C4-2B (cell line): ENCODE results near the gene KRTAP10-5.

Experiments used
- H3K27ac ChIP-seq: fragments of 450-650 bp; 2 replicates; pipeline ENCODE4 v1.5.1; 2017
- ZFX ChIP-seq: fragments of 450-650 bp; IDR thresholded peaks from 2 replicates; pipeline ENCODE4 v1.6.1; 2017
- TF ChIP-seq, protein P1 (sequence below): fragments of 450-650 bp; conservative IDR thresholded peaks from 2 replicates; pipeline ENCODE4 v1.5.1; 2017; ENCODE audit warnings: mild to moderate bottlenecking

KRTAP10-5 gene

DNA sequence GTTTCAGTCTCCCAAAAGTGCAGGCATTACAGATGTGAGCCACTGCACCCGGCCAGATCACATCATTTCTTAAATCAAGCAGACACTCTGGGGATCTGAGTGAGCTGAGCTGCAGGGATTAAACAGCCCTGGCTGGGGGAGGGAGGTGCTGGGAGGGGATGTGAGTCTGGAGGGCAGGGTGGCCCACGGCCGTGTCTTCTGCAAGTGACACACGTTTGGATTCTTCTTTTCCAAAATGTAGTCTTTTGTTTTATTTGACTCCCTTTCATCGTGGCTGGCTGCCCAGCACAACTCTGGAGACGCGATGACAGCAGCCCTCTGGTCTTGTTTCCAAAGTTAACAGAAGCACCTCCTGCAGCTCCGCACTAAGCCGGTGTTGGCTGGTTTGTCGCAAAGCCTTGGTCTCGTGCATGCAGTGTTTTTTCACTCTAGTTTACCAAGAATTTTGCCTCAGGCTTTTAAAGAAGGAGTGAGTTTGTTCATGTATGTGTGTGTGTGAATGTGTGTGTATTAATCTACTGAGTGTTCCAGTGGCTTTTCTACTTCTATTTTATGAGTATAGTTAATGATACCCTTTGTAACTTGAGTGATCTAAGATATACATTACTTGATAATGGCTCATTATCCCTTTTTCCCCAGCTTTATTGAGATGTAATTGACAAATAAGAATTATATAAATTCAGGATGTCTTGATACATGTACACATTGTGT, 2.8 kb upstream of the KRTAP10-5 start:
- no peak for TF ChIP-seq ZFX
- TF ChIP-seq, protein P1, sequence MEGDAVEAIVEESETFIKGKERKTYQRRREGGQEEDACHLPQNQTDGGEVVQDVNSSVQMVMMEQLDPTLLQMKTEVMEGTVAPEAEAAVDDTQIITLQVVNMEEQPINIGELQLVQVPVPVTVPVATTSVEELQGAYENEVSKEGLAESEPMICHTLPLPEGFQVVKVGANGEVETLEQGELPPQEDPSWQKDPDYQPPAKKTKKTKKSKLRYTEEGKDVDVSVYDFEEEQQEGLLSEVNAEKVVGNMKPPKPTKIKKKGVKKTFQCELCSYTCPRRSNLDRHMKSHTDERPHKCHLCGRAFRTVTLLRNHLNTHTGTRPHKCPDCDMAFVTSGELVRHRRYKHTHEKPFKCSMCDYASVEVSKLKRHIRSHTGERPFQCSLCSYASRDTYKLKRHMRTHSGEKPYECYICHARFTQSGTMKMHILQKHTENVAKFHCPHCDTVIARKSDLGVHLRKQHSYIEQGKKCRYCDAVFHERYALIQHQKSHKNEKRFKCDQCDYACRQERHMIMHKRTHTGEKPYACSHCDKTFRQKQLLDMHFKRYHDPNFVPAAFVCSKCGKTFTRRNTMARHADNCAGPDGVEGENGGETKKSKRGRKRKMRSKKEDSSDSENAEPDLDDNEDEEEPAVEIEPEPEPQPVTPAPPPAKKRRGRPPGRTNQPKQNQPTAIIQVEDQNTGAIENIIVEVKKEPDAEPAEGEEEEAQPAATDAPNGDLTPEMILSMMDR = no peak
- H3K27ac ChIP-seq = no peak overlapping the region

DNA sequence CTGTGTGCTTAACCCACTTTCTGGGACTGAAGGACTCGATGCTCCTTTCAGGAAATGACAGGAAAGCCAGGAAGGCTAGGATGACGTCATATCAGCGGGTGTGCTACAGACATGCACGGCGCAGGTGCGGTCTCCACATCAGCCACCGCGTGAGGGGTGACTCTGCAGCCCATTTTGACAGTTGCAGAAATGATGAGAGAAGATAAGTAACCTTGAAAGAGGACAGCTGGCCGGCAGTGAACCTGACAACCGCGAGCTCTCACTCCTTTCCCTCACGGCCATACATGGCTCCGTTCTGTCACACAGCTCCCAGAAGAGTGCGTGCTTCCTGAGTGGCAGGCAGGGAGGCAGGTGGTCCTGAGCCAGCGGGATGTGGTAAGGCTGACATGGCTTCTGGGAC, 1.7 kb upstream of the KRTAP10-5 start:
- no peak for TF ChIP-seq ZFX
- TF ChIP-seq, protein P1 = no peak
- no peak overlapping the region for H3K27ac ChIP-seq

DNA sequence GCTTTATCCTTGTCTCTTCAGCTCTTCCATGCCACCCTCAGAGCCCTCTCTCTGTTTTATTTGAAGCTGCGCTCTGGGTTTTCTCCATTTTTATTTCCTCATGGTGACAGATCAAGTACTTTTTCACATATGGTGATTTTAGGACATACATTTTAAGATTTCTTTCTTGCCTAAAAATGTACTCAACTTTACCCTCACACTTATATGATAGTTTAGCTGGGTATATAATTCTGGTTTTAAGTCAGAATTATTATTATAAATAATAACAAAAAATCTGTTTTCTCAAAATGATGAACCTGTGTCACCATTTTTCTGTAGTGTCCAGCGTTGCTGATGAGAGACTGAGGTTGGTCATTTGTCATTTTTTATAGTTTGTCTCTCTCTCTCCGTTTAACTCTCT, 754 bp upstream of the KRTAP10-5 start:
- H3K27ac ChIP-seq = no peak overlapping the region
- TF ChIP-seq, protein P1 = no peak
- no peak for TF ChIP-seq ZFX

DNA sequence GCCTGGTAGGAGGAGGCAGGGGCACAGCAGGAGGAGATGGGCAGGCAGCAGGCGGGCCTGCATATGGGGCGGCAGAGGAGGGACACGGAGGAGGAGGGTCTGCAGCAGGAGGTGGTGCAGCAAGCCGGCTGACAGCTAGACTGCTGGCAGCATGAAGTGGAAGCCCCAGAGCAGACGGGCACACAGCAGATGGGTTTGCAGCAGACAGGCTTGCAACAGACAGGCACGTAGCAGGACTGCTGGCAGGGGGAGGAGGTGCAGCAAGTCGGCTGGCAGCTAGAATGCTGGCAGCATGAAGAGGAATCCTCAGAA, 615 bp downstream of the KRTAP10-5 start:
- TF ChIP-seq ZFX = no peak
- TF ChIP-seq, protein P1 = no peak
- no peak overlapping the region for H3K27ac ChIP-seq

DNA sequence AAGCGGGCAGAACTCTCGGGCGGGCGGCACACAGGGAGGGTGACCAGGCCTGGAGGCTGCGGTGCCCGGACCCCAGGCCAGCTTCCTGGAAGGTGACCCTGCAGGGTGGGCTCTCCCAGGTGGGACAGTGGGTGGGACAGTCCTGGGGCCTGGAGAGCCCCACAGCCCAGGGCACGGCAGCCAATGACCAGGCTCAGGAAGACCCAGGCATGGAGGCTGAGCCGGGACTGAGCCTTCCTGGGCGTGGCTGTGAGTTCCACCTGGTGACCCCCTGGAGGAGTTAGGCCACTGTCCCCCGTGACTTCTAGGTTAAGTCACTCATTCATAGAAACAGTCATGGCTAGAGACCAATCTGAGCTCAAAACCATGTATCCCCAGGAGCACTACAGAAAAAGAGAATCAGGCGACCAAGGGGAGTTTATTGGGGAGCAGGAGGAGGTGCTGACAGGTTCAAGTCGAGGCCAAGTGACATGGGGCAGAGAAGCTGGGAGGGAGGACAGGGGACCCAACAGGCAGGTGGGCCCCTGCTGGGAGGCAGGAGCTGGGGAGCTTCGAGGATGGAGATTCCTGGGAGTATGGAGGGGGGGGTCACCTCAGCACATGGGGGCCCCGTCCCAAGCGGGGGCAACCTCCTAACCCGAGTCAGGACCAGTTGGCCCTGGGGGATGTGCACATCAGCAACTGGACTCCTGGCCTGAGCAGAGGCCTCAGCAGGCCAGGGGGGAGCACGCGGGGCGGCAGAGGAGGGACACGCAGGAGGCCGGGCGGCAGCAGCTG, 1.2 kb downstream of the KRTAP10-5 start:
- no peak for TF ChIP-seq ZFX
- TF ChIP-seq, protein P1 = no peak
- H3K27ac ChIP-seq = no peak overlapping the region

DNA sequence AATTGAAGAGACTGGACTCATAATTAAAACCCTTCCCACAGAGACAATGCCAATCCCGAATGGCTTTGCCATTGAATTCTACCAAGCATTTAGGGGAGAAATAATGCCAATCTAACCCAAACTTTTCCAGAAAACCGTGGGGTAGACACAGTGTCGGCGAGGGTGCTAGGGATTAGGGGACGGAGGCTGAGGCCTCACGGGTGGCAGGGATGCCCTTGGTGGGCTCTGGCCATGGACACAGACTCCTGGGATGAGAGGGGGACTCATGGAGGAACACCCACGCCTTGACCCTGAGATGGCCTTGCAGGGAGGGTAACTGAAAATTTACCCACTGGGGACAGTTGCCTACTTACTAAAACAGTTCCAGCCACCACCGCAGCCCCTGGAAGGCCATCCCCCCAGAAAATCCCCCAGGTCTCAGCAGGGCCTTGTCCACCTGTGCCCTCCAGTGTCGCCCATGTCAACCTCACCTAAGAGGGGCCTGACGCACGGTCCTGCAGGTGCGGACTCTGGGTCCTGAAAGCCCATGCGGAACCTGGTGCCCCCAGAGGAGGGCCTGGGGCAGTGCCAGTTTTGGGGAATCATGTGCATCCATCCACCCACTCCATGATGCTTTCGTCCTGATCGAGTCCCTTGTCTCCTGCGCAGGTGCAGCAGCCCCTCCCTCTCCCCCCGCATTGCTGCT, 1.9 kb downstream of the KRTAP10-5 start:
- no peak for TF ChIP-seq ZFX
- TF ChIP-seq, protein P1 = no peak
- H3K27ac ChIP-seq = no peak overlapping the region

DNA sequence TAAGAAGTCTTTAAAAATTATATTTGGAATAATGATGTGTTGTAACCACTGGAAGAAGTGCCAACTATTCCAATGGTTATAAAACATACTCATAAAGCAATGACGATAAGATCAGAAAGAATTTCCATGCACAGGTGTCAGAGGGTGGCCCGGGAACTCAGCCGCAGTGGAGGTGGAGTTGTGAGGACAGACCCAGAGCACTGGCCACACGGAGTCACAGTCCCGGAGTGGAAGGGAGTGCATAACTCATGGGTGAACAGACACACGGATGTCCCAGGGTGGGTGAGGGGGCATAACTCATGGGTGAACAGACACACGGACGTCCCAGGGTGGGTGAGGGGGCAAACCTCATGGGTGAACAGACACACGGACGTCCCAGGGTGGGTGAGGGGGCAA, 4.4 kb downstream of the KRTAP10-5 start:
- no peak overlapping the region for H3K27ac ChIP-seq
- TF ChIP-seq ZFX = no peak
- TF ChIP-seq, protein P1 = no peak
